Suprapubic skin (tissue), 4 donors: ENCODE results near the gene LIN28B. TPM values are rescaled to one million over a fixed set of nuclear protein-coding genes. Genes with fewer than 3 reads are reported as not detected.
"Not testable (repeated sequence)": the region's sequence is repeated elsewhere in the genome, so short reads cannot be mapped to it uniquely, and the experiment has no call there.

Experiments used
- DNase-seq, 2 donors: peaks; one replicate each; pipeline ENCODE4 v3.0.0-alpha.2; 2019; ENCODE audit warnings: low spot score in 2 of 2
- H3K27ac ChIP-seq: fragments of 200-600 bp; sonication (generic); one replicate; pipeline ENCODE4 v1.5.1; 2019
- H3K27me3 ChIP-seq: fragments of 200-600 bp; sonication (generic); one replicate; pipeline ENCODE4 v1.5.1; 2019
- H3K36me3 ChIP-seq: fragments of 200-600 bp; sonication (generic); one replicate; pipeline ENCODE4 v1.5.1; 2019
- H3K4me1 ChIP-seq: fragments of 200-600 bp; sonication (generic); one replicate; pipeline ENCODE4 v1.5.1; 2019
- H3K4me3 ChIP-seq: fragments of 200-600 bp; sonication (generic); one replicate; pipeline ENCODE4 v1.5.1; 2019; ENCODE audit warnings: mild to moderate bottlenecking
- H3K9me3 ChIP-seq: fragments of 200-600 bp; sonication (generic); one replicate; pipeline ENCODE4 v1.5.1; 2019
- EP300 ChIP-seq: sonication (generic); formaldehyde crosslinking; IDR thresholded peaks from one replicate; pipeline ENCODE4 v1.6.1; 2017; ENCODE audit warnings: antibody characterized with exemption
- POLR2A ChIP-seq, 2 donors: fragments of 450-650 bp; IDR thresholded peaks; one replicate each; pipeline ENCODE4 v1.6.1; 2017; ENCODE audit warnings: antibody characterized with exemption in 2 of 2, mild to moderate bottlenecking in 2 of 2, moderate library complexity in 2 of 2
- POLR2AphosphoS5 ChIP-seq, 3 donors: sonication (generic); formaldehyde crosslinking; IDR thresholded peaks; one replicate each; pipeline ENCODE4 v1.6.1; 2017; ENCODE audit warnings: antibody characterized with exemption in 3 of 3
- WGBS: methylation state at CpG from one replicate; pipeline ENCODE4 v1.1.5; 2018; 5-methylcytosine and 5-hydroxymethylcytosine counted together
- total RNA-seq, 4 donors: library from RNA; depleted of rRNA; stranded (reverse); fragments of >200 nt; gene quantifications; one replicate each; pipeline ENCODE4 v1.1.0, GENCODE V29; 2016
- TF ChIP-seq, protein P1 (sequence below), 2 donors: fragments of 200-600 bp in 1 of 2; fragments of 450-650 bp in 1 of 2; sonication (generic) in 1 of 2; IDR thresholded peaks; one replicate each; pipeline ENCODE4 v1.5.1; 2016 to 2019; ENCODE audit warnings: antibody characterized with exemption in 2 of 2, mild to moderate bottlenecking in 1 of 2, moderate library complexity in 1 of 2

The LIN28B gene
- total RNA-seq, 4 donors from 2014 or later: not detected

DNA sequence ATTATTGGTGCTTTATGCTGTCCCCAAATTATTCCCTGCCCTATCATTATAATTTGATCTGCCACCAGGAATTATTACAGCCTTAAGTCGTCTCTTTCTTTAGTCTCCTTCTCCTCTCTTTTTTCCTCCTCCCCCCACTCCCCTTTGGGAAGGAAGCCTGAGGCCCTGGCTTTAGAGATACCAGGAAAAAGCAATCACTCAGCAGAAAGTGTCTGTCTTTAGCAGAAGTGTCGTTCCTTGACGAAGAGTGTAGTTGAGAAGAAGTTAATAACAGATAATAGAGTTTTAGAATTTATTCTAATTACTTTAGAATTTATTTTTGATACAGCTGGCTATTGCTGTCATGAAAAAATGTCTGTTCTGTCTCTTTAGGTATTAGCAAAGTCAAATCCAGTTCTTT is 16.5 kb downstream of the LIN28B start:
- TF ChIP-seq POLR2A (IDR thresholded peaks at IDR 0.05) (no peak), POLR2AphosphoS5 (IDR thresholded peaks at IDR 0.05) (no peak), EP300 (no peak)
- TF ChIP-seq, protein P1, sequence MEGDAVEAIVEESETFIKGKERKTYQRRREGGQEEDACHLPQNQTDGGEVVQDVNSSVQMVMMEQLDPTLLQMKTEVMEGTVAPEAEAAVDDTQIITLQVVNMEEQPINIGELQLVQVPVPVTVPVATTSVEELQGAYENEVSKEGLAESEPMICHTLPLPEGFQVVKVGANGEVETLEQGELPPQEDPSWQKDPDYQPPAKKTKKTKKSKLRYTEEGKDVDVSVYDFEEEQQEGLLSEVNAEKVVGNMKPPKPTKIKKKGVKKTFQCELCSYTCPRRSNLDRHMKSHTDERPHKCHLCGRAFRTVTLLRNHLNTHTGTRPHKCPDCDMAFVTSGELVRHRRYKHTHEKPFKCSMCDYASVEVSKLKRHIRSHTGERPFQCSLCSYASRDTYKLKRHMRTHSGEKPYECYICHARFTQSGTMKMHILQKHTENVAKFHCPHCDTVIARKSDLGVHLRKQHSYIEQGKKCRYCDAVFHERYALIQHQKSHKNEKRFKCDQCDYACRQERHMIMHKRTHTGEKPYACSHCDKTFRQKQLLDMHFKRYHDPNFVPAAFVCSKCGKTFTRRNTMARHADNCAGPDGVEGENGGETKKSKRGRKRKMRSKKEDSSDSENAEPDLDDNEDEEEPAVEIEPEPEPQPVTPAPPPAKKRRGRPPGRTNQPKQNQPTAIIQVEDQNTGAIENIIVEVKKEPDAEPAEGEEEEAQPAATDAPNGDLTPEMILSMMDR (IDR thresholded peaks at IDR 0.05): no peak
- WGBS: 18% methylated on average over 3 of the region's 3 CpGs
- no peaks in the 10 kb centered on the region for H3K4me1 ChIP-seq
- no peak overlapping the region for H3K4me3 ChIP-seq
- H3K27me3 ChIP-seq: no peaks in the 10 kb centered on the region
- DNase-seq: no peak
- no peak overlapping the region for H3K27ac ChIP-seq
- H3K9me3 ChIP-seq: no peaks in the 10 kb centered on the region
- no peaks in the 10 kb centered on the region for H3K36me3 ChIP-seq

DNA sequence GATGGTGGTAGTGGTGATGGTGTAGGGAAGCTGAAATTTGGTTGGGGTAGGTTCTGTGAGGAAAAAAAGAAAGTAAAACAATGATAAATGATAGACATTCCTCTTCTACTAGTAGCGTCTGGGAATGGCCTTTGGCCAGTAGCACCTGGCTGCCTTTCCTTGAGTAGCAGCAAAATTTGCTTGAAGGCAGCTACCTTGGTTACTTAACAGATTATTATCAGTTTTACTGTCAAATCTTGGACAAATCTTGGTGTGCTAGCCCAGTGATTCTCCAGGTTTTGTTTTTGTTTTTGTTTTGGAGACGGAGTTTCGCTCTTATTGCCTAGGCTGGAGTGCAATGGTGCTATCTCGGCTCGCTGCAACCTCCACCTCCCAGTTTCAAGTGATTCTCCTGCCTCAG is 26.4 kb downstream of the LIN28B start:
- WGBS: 58% methylated on average over 5 of the region's 5 CpGs
- no peaks in the 10 kb centered on the region for H3K36me3 ChIP-seq
- TF ChIP-seq POLR2A (IDR thresholded peaks at IDR 0.05): no peak
- TF ChIP-seq POLR2AphosphoS5 (IDR thresholded peaks at IDR 0.05): no peak
- TF ChIP-seq, protein P1 (IDR thresholded peaks at IDR 0.05): no peak
- no peak for TF ChIP-seq EP300
- no peak overlapping the region for H3K4me3 ChIP-seq
- no peaks in the 10 kb centered on the region for H3K27me3 ChIP-seq
- DNase-seq: no peak
- no peaks in the 10 kb centered on the region for H3K4me1 ChIP-seq
- no peaks in the 10 kb centered on the region for H3K9me3 ChIP-seq
- no peak overlapping the region for H3K27ac ChIP-seq

DNA sequence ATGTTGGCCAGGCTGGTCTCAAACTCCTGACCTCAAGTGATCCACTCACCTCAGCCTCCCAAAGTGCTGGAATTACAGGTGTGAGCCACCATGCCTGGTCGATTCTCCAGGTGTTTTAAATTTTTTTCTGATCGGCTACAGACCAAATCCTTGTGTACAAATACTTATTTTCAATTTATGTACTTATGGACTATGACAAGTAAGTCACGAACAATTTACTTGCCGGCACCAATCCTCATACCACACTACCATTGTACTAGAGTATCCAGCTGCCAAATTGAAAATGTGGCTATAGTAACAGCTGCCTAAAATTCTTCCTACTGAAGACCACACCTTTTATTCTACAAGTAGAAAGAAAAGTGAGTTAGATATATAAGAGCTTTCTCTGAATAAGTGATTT is 26.9 kb downstream of the LIN28B start:
- Histone ChIP-seq H3K36me3 (no peaks in the 10 kb centered on the region), H3K27ac (no peak overlapping the region), H3K9me3 (no peaks in the 10 kb centered on the region), H3K4me1 (no peaks in the 10 kb centered on the region), H3K4me3 (no peak overlapping the region), H3K27me3 (no peaks in the 10 kb centered on the region)
- WGBS: 88% methylated on average over 4 of the region's 4 CpGs
- TF ChIP-seq, protein P1 (IDR thresholded peaks at IDR 0.05): no peak
- TF ChIP-seq EP300 (no peak), POLR2A (IDR thresholded peaks at IDR 0.05) (no peak), POLR2AphosphoS5 (IDR thresholded peaks at IDR 0.05) (no peak)
- DNase-seq: no peak

DNA sequence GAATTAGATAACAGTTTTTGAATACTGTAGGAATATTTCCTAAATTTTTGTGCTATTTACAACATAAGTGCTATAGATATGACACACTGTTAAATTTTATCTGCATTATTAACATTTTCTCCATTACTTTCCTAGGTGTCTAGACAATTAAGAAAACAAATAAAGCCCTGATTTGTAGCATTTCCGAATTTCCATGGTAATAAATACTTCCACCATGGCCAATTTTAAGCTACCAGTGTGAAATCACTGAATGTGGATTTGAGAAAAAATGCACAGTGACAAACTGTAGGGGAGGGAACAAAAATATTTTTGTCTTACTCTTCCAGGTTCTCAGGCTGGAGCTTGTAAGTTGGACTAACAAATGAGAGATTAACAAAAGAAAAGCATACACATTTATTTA is 27.9 kb downstream of the LIN28B start:
- WGBS: 60% methylated on average over 1 of the region's 1 CpG
- Histone ChIP-seq H3K27me3 (no peaks in the 10 kb centered on the region), H3K4me1 (no peaks in the 10 kb centered on the region), H3K36me3 (no peaks in the 10 kb centered on the region), H3K4me3 (no peak overlapping the region), H3K27ac (no peak overlapping the region), H3K9me3 (no peaks in the 10 kb centered on the region)
- DNase-seq: no peak
- TF ChIP-seq EP300 (no peak), POLR2AphosphoS5 (IDR thresholded peaks at IDR 0.05) (no peak), POLR2A (IDR thresholded peaks at IDR 0.05) (no peak)
- TF ChIP-seq, protein P1 (IDR thresholded peaks at IDR 0.05): no peak

DNA sequence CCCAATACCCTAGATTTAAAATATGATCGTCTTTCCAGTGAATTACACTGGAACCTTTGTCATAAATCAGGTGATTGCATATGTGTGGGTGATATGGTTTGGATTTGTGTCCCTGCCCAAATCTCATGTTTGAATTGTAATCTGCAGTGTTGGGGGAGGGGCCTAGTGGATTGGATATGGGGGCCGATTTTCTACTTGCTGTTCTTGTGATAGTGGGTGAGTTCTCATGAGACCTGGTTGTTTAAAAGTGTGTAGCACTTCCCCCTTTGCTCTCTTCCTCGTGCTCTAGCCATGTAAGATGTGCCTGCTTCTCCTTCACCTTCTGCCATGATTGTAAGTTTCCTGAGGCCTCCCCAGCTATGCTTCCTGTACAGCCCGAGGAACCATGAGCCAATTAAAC is 29.0 kb downstream of the LIN28B start:
- H3K4me1 ChIP-seq, H3K27me3 ChIP-seq, H3K36me3 ChIP-seq, DNase-seq, H3K27ac ChIP-seq, H3K9me3 ChIP-seq, H3K4me3 ChIP-seq: not testable (repeated sequence)
- WGBS: 79% methylated on average over 4 of the region's 4 CpGs

DNA sequence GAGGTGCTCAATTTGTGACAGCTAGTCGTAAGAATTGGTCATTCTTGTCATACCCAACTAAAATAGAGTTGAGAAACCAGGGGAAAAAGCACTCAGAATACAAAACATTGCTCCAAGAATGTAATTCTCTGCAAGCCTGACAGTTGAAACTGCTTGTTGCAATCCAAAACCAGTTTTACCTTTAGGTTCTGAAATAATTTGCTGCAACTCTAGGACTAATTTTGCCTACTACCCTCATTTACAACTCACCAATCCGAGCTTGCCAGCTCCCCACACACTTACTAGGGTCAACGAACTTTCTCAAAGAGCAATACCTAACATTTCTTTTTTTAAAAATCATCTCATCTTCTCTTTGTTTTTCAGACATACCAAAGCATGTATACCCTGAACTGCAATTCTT is 29.7 kb downstream of the LIN28B start:
- Histone ChIP-seq H3K27me3 (no peaks in the 10 kb centered on the region), H3K9me3 (no peaks in the 10 kb centered on the region), H3K4me1 (no peaks in the 10 kb centered on the region), H3K27ac (no peak overlapping the region), H3K36me3 (no peaks in the 10 kb centered on the region), H3K4me3 (no peak overlapping the region)
- TF ChIP-seq POLR2AphosphoS5 (IDR thresholded peaks at IDR 0.05) (no peak), POLR2A (IDR thresholded peaks at IDR 0.05) (no peak), EP300 (no peak)
- TF ChIP-seq, protein P1 (IDR thresholded peaks at IDR 0.05): no peak
- no peak for DNase-seq
- 74% methylated on average over 3 of the region's 3 CpGs for WGBS
